A549 (cell line): Measurements from ENCODE around the gene RBMS3. TPM values are rescaled to one million over a fixed set of nuclear protein-coding genes. Genes with fewer than 3 reads are reported as not detected.

Experiments used
- ATAC-seq, 2 experiments: fragments of 200-7000 bp in 1 of 2; fragments of >200 bp in 1 of 2; cut with Nextera tagmentation in 1 of 2; cut with Tn5 transposase in 1 of 2; 3 replicates each; pipeline versions ENCODE4 v1.8.0 to v1.9.1; 2018 to 2020; ENCODE audit warnings: mild to moderate bottlenecking in 1 of 2, moderate library complexity in 1 of 2
- CTCF ChIA-PET: fragments of 300-600 bp; sonication (Branson Sonifier 250); formaldehyde crosslinking; extraction: SDS; loops from one replicate; lab custom pipeline; 2021; ENCODE audit warnings: antibody characterized with exemption, inconsistent platforms; lab: Yijun Ruan, JAX
- POLR2A ChIA-PET: fragments of 350-600 bp; formaldehyde crosslinking; extraction: SDS; loops from one replicate; lab custom pipeline; 2021; ENCODE audit warnings: antibody characterized with exemption, inconsistent platforms; lab: Yijun Ruan, JAX
- DNase-seq, 2 experiments: peaks; one replicate each; pipeline versions ENCODE4 v3.0.0 to v3.0.0-alpha.2; 2011 to 2016; ENCODE audit warnings: low read depth in 1 of 2, low spot score in 1 of 2
- FAIRE-seq: peaks from 2 replicates; lab custom pipeline; 2011; peaks lifted over from hg19 to GRCh38; lab: Jason Lieb, UNC
- H3K27ac ChIP-seq, 2 experiments: fragments of >200 bp; sonication (Bioruptor Twin); formaldehyde crosslinking; 3 replicates each; pipeline ENCODE4 v1.5.1; 2016 to 2017
- H3K4me1 ChIP-seq: fragments of >200 bp; sonication (Bioruptor Twin); formaldehyde crosslinking; 3 replicates; pipeline ENCODE4 v1.6.1; 2016
- H3K4me2 ChIP-seq: fragments of >200 bp; sonication (Bioruptor Twin); formaldehyde crosslinking; 3 replicates; pipeline ENCODE4 v1.6.1; 2016
- H3K4me3 ChIP-seq: fragments of >200 bp; sonication (Bioruptor Twin); formaldehyde crosslinking; 3 replicates; pipeline ENCODE4 v1.5.1; 2016
- H3K9me3 ChIP-seq: fragments of >200 bp; sonication (Bioruptor Twin); formaldehyde crosslinking; 3 replicates; pipeline ENCODE4 v1.6.1; 2016
- BCL3 ChIP-seq: fragments of >200 bp; sonication (Bioruptor Twin); formaldehyde crosslinking; IDR thresholded peaks from 3 replicates; pipeline ENCODE4 v1.6.1; 2016
- CBX8 ChIP-seq: fragments of 200-600 bp; sonication (generic); IDR thresholded peaks from 2 replicates; pipeline ENCODE4 v1.6.1; 2016
- CHD4 ChIP-seq: fragments of 200-600 bp; sonication (generic); IDR thresholded peaks from 2 replicates; pipeline ENCODE4 v1.6.1; 2016; ENCODE audit warnings: antibody characterized with exemption, mild to moderate bottlenecking, borderline replicate concordance
- EHMT2 ChIP-seq: fragments of 200-600 bp; sonication (generic); IDR thresholded peaks from 2 replicates; pipeline ENCODE4 v1.6.1; 2016; ENCODE audit warnings: antibody characterized with exemption, low read depth, mild to moderate bottlenecking, moderate library complexity
- FOSL2 ChIP-seq, 2 experiments: fragments of 450-650 bp in 1 of 2; fragments of >200 bp in 1 of 2; sonication (Bioruptor Twin) in 1 of 2; formaldehyde crosslinking; IDR thresholded peaks; 2 replicates each; pipeline versions ENCODE4 v1.5.0 to v1.6.1; 2016 to 2020; ENCODE audit warnings: mild to moderate bottlenecking in 1 of 2, moderate library complexity in 1 of 2
- HDAC2 ChIP-seq: fragments of 200-600 bp; sonication (generic); IDR thresholded peaks from 2 replicates; pipeline ENCODE4 v1.6.1; 2016
- HES2 ChIP-seq: fragments of >200 bp; sonication (Bioruptor Twin); formaldehyde crosslinking; IDR thresholded peaks from 2 replicates; pipeline ENCODE4 v1.6.1; 2016
- HOXA7 ChIP-seq: fragments of 250-450 bp; sonication (Bioruptor Pico); IDR thresholded peaks from 2 replicates; pipeline ENCODE4 v1.5.0; 2020; ENCODE audit warnings: mild to moderate bottlenecking, moderate library complexity
- HOXB5 ChIP-seq: fragments of 250-450 bp; sonication (Bioruptor Pico); IDR thresholded peaks from 2 replicates; pipeline ENCODE4 v1.5.0; 2020; ENCODE audit warnings: mild to moderate bottlenecking, moderate library complexity
- JUN ChIP-seq, 2 experiments: fragments of >200 bp; sonication (Bioruptor Twin); formaldehyde crosslinking; IDR thresholded peaks; 2 replicates in 1 of 2; 3 replicates in 1 of 2; pipeline ENCODE4 v1.6.1; 2016 to 2017
- KDM1A ChIP-seq: fragments of 200-600 bp; sonication (generic); IDR thresholded peaks from 2 replicates; pipeline ENCODE4 v1.6.1; 2016; ENCODE audit warnings: low read depth, mild to moderate bottlenecking
- MYC ChIP-seq: IDR thresholded peaks from 2 replicates; pipeline ENCODE4 v1.6.1; 2012; ENCODE audit warnings: mild to moderate bottlenecking, inconsistent platforms, low read length, improper control_type of control experiment, borderline replicate concordance
- POLR2A ChIP-seq: IDR thresholded peaks from 2 replicates; pipeline ENCODE4 v1.6.1; 2012; ENCODE audit warnings: mild to moderate bottlenecking, low read length
- RCOR1 ChIP-seq: fragments of 150-350 bp; IDR thresholded peaks from 2 replicates; pipeline ENCODE4 v1.6.1; 2014; ENCODE audit warnings: antibody characterized with exemption, low read length, low read depth
- RFX5 ChIP-seq: fragments of 450-650 bp; IDR thresholded peaks from 2 replicates; pipeline ENCODE4 v1.7.1; 2014; ENCODE audit warnings: antibody characterized with exemption, mild to moderate bottlenecking, moderate library complexity
- TP53 ChIP-seq: fragments of 250-450 bp; sonication (Bioruptor Pico); IDR thresholded peaks from 2 replicates; pipeline ENCODE4 v1.5.0; 2021; ENCODE audit warnings: mild to moderate bottlenecking, moderate library complexity
- WGBS: methylation state at CpG from one replicate; pipeline ENCODE4 v1.1.6; 2017; ENCODE audit errors: missing lambda C conversion rate; 5-methylcytosine and 5-hydroxymethylcytosine counted together
- polyA plus RNA-seq, 4 experiments: library from polyadenylated mRNA; depleted of rRNA in 3 of 4; stranded (reverse); fragments of >200 nt; fragmentation: RNase III in 1 of 4; extraction: RNeasy Plus Mini Kit Qiagen cat#74134 plus additional on column Dnase treatment in 1 of 4; gene quantifications; 2 replicates in 3 of 4; 3 replicates in 1 of 4; pipeline ENCODE4 v1.2.3, GENCODE V29; 2011 to 2017
- TF ChIP-seq, protein P1 (sequence below): fragments of 450-650 bp; IDR thresholded peaks from 2 replicates; pipeline ENCODE4 v1.6.1; 2014; ENCODE audit warnings: antibody characterized with exemption
- TF ChIP-seq, protein P2 (sequence below): fragments of 250-450 bp; sonication (Bioruptor Pico); IDR thresholded peaks from 2 replicates; pipeline ENCODE4 v1.5.0; 2021; ENCODE audit warnings: mild to moderate bottlenecking, moderate library complexity, borderline replicate concordance

RBMS3 gene
- polyA plus RNA-seq, 2 of the 4 experiments (the other 2 are of a cell fraction): 0.92 to 4.1 TPM

DNA sequence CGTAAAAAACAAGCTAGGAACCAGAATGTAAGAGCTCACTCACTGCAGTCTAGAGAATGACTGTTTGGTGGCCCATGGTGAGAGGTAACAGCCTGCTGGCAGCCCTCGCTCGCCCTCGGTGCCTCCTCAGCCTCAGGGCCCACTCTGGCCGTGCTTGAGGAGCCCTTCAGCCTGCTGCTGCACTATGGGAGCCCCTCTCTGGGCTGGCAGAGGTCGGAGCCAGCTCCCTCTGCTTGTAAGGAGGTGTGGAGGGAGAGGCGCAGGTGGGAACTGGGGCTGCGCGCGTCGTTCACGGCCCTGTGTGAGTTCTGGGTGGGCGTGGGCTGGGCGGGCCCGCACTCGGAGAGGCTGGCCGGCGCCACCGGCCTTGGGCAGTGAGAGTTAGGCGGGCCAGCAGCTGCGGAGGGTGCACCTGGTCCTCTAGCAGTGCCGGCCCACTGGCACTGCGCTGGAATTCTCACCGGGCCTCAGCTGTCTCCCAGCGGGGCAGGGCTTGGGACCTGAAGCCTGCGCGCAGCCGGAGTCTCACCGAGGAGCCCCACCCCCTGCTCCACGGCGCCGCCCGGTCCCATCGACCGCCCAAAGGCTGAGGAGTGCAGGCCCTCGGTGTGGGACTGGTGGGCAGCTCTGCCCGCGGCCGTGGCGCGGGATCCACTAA, 420.6 kb downstream of the RBMS3 start:
- WGBS: 95% methylated on average over 35 of the region's 41 CpGs
- H3K4me1 ChIP-seq: peaks cover 8% of the 10 kb centered on the region
- no peak overlapping the region for H3K4me3 ChIP-seq
- ChIA-PET POLR2A (no interaction called here), CTCF (interaction anchor here (0.6 to 1.2 kb wide), 2 partner anchors 15 to 359 kb away, joined by 3 read pairs; no protein-coding TSS in a partner anchor)
- peaks cover 12% of the 10 kb centered on the region; the same call in 1 of the 3 replicates for H3K9me3 ChIP-seq
- ATAC-seq (no peak), FAIRE-seq (no peak), DNase-seq (no peak)
- TF ChIP-seq JUN (IDR thresholded peaks at IDR 0.05): no peak
- no peak for TF ChIP-seq FOSL2 (IDR thresholded peaks at IDR 0.05)
- no peak for TF ChIP-seq FOSL2 (CRISPR knock-in tag; IDR thresholded peaks at IDR 0.05)
- TF ChIP-seq HES2: no peak
- TF ChIP-seq CBX8: no peak
- TF ChIP-seq CHD4: no peak
- TF ChIP-seq RCOR1: no peak
- TF ChIP-seq, protein P1, sequence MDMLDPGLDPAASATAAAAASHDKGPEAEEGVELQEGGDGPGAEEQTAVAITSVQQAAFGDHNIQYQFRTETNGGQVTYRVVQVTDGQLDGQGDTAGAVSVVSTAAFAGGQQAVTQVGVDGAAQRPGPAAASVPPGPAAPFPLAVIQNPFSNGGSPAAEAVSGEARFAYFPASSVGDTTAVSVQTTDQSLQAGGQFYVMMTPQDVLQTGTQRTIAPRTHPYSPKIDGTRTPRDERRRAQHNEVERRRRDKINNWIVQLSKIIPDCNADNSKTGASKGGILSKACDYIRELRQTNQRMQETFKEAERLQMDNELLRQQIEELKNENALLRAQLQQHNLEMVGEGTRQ: no peak
- no peak for TF ChIP-seq BCL3
- TF ChIP-seq MYC: no peak
- no peak for TF ChIP-seq KDM1A
- TF ChIP-seq EHMT2: no peak
- no peak for TF ChIP-seq HDAC2
- TF ChIP-seq HOXA7 (CRISPR knock-in tag): no peak
- TF ChIP-seq POLR2A: no peak
- TF ChIP-seq TP53 (CRISPR knock-in tag): no peak
- peak overlapping the region in 1 of 2 experiments; percentile 19; a peak in 1 of 6 replicates for H3K27ac ChIP-seq
- H3K4me2 ChIP-seq: no peak overlapping the region

GRCh38 chr3:29705906-29706844, 425.3 kb downstream of the RBMS3 start:
- ATAC-seq: no peak
- FAIRE-seq: no peak

More at GRCh38 chr3:29705906-29706844, 425.3 kb downstream of the RBMS3 start:
- ChIA-PET CTCF (interaction anchor here (1.0 kb wide), 1 partner anchor 10 kb away, joined by 3 read pairs; no protein-coding TSS in a partner anchor), POLR2A (no interaction called here)
- H3K9me3 ChIP-seq: peaks cover 7% of the 10 kb centered on the region; the same call in 1 of the 3 replicates
- TF ChIP-seq, protein P2, sequence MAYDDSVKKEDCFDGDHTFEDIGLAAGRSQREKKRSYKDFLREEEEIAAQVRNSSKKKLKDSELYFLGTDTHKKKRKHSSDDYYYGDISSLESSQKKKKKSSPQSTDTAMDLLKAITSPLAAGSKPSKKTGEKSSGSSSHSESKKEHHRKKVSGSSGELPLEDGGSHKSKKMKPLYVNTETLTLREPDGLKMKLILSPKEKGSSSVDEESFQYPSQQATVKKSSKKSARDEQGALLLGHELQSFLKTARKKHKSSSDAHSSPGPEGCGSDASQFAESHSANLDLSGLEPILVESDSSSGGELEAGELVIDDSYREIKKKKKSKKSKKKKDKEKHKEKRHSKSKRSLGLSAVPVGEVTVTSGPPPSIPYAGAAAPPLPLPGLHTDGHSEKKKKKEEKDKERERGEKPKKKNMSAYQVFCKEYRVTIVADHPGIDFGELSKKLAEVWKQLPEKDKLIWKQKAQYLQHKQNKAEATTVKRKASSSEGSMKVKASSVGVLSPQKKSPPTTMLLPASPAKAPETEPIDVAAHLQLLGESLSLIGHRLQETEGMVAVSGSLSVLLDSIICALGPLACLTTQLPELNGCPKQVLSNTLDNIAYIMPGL: no peak
- TF ChIP-seq HOXB5 (CRISPR knock-in tag) (no peak), RFX5 (no peak), POLR2A (no peak)
- WGBS: 94% methylated on average over 3 of the region's 3 CpGs
- H3K4me3 ChIP-seq: no peak overlapping the region
- no peak overlapping the region for H3K4me2 ChIP-seq
- DNase-seq: no peak
- no peaks in the 10 kb centered on the region for H3K4me1 ChIP-seq
- no peak overlapping the region for H3K27ac ChIP-seq
